ENCODE results near the gene CCDC57. TPM values are rescaled to one million over a fixed set of nuclear protein-coding genes. Genes with fewer than 3 reads are reported as not detected.

The CCDC57 gene
- total RNA-seq, 1 donor from 2014 or later = 10.8 TPM

DNA sequence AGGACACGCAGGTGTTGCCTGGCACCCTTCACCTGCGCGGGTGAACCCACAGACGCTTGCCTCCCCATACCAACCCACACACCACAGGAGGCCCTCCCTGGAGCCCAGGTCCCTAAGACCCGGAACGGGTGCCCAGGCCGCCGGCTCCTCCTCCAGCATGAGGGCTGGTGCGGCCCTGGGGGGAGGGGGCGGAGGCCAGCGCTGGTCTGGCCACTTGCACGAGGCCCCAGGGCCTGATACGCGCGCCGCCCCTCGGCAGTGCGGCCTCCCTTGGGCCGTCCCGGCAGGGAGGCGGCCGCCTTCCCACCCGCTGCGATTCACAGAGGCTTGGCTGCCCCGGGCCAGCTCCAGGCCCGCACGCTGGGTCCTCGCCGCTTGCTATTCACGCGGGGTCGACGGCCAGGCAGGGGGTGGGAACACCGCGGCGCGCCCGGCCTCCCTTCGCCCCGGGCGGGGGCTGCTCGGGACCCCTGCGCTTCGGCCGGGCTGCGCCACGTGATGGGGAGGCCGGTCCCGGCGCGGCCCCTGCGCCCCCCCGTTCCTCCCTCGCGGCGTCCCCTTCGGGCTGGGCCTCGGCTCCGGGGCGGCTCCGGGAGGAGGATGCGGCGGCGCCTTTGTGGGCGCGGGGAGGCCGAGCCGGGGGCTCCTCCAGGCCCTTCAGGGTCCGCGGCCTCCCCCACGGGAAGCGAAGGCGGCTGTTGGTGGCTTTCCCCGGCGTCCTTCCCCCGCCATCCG is 115.3 kb downstream of the CCDC57 start:
- no peaks in the 10 kb centered on the region for H3K27me3 ChIP-seq (ENCODE audit: control insufficient read depth, insufficient read depth, low read length)
- FAIRE-seq = no peak
- no peak for TF ChIP-seq CTCF (IDR thresholded peaks at IDR 0.05; ENCODE audit: insufficient read depth, low read length, severe bottlenecking)
- peaks cover 34% of the 10 kb centered on the region for H3K36me3 ChIP-seq (ENCODE audit: control insufficient read depth, insufficient read depth, low read length)
- H3K4me3 ChIP-seq (ENCODE audit: low read depth, low read length) = peak overlapping the region; percentile 84
- DNase-seq (ENCODE audit: low read depth) = no peak

- peaks cover 41% of the 10 kb centered on the region for H3K36me3 ChIP-seq (ENCODE audit: control insufficient read depth, insufficient read depth, low read length)
- H3K4me3 ChIP-seq (ENCODE audit: low read depth, low read length) = peak overlapping the region; percentile 84
- TF ChIP-seq CTCF (IDR thresholded peaks at IDR 0.05; ENCODE audit: insufficient read depth, low read length, severe bottlenecking) = no peak
- DNase-seq (ENCODE audit: low read depth) (no peak), FAIRE-seq (no peak)
- H3K27me3 ChIP-seq (ENCODE audit: control insufficient read depth, insufficient read depth, low read length) = no peaks in the 10 kb centered on the region
These were observed 115.9 kb downstream of the CCDC57 start for GRCh38 chr17:82096709-82097183.

GRCh38 chr17:82095777-82096708 is 116.6 kb downstream of the CCDC57 start:
- H3K27me3 ChIP-seq (ENCODE audit: control insufficient read depth, insufficient read depth, low read length) = no peaks in the 10 kb centered on the region
- no peak for DNase-seq (ENCODE audit: low read depth)
- H3K4me3 ChIP-seq (ENCODE audit: low read depth, low read length) = peak overlapping the region; percentile 84
- no peak for TF ChIP-seq CTCF (IDR thresholded peaks at IDR 0.05; ENCODE audit: insufficient read depth, low read length, severe bottlenecking)
- peak; percentile 13 for FAIRE-seq
- H3K36me3 ChIP-seq (ENCODE audit: control insufficient read depth, insufficient read depth, low read length) = peaks cover 45% of the 10 kb centered on the region

DNA sequence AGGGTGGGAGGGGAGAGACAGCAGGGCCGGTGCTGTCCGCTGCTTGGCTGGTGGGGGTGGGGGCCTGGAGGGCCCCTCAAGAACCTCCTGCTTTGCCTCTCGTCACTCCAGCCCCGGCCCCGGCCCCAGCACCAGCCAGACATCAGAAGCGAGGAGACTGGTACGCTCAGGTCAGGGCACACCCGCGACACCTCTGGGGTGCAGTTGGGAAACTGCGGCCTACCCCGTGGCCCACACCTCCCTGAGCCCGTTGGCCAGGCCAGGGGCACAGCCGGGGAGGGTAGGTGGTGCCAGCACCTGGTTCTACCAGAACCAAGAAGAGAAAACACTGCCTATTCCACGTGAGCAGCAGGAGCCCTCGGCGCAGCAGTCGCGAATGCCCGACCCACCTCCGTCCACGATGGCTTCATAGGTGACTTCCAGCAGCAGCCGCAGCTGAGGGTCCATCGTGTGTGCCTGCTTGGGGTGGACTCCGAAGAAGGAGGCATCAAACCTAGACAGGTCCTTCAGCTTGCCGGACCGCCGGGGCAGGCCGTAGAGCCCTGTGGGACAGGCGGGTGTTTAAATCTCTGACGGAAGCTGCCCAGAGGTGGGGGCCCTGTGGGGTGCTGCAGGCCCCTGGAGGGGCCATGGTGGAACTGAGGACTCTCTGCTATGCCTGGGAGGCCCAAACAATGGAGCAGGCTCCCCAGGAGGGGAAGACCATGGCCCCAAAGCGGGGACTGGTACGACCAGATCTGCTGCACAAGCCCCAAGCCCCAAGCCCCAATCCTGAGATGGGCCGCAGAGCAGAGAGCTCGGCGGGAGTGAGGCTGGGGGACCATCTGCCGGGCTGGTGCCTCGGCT is 117.5 kb downstream of the CCDC57 start:
- FAIRE-seq = no peak
- TF ChIP-seq CTCF (IDR thresholded peaks at IDR 0.05; ENCODE audit: insufficient read depth, low read length, severe bottlenecking) = no peak
- DNase-seq (ENCODE audit: low read depth) = no peak
- Histone ChIP-seq H3K36me3 (ENCODE audit: control insufficient read depth, insufficient read depth, low read length) (peaks cover 53% of the 10 kb centered on the region), H3K4me3 (ENCODE audit: low read depth, low read length) (no peak overlapping the region), H3K27me3 (ENCODE audit: control insufficient read depth, insufficient read depth, low read length) (no peaks in the 10 kb centered on the region)

DNA sequence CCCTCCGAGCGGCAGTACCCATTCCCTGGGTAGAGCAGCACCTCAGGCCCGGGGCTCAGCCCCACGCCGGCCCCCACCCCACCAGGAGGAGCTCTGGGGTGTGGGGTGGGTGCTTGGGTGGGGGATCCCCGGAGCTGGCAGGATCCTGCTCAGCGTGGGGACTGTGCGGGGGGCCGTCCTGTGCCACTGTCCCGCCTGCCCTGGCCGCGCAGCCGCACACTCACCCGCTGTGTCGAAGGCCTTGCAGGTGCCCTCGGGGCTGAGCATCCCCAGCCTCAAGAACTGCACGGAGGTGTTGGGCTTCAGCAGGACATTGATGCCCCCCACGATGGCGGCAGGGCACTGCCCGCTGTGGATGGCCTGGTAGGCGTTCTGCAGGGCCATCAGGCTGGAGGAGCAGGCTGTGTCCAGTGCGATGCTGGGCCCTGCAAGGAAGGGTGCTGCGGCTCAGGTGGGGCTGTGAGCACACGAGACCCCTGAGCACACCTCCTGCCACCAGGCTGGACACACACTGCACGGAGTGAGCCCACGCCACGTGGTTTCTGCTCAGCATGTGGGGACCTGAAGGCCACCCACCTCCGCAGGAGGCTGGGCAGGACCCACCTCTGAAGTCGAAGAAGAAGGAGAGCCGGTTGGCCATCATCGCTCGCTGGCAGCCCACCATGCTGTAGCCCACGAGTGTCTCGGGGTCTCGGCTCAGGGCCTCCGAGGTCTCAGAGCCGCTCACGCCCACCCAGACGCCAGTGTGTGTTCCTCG is 119.5 kb downstream of the CCDC57 start:
- H3K27me3 ChIP-seq (ENCODE audit: control insufficient read depth, insufficient read depth, low read length) = no peaks in the 10 kb centered on the region
- no peak for TF ChIP-seq CTCF (IDR thresholded peaks at IDR 0.05; ENCODE audit: insufficient read depth, low read length, severe bottlenecking)
- H3K36me3 ChIP-seq (ENCODE audit: control insufficient read depth, insufficient read depth, low read length) = peaks cover 71% of the 10 kb centered on the region
- no peak for DNase-seq (ENCODE audit: low read depth)
- no peak overlapping the region for H3K4me3 ChIP-seq (ENCODE audit: low read depth, low read length)
- no peak for FAIRE-seq

All from bronchial epithelial cell (primary cell).